Measurements from ENCODE around the gene HDGF.

DNA sequence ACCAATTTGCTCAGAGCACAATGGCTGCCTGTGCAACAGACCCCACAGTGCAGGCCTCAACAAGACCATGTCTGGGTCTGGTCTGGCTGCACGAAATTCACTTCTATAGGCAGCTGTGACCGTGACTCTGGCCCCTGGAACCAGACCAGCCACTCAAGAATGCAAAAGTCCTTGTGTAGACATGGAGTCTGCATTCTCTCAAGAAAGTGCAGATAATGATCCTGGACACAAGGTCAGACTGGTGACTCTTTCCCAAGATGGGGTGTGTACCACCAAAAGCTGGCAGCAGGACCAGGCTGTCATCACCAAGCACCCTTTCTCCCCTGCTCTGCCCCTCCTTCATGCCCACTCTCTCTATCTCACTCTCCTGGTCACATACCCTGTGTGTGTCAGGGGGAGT, 30.3 kb downstream of the HDGF start:
- TF ChIP-seq EZH2phosphoT487 (IDR thresholded peaks at IDR 0.05) = no peak
- TF ChIP-seq, protein P1, sequence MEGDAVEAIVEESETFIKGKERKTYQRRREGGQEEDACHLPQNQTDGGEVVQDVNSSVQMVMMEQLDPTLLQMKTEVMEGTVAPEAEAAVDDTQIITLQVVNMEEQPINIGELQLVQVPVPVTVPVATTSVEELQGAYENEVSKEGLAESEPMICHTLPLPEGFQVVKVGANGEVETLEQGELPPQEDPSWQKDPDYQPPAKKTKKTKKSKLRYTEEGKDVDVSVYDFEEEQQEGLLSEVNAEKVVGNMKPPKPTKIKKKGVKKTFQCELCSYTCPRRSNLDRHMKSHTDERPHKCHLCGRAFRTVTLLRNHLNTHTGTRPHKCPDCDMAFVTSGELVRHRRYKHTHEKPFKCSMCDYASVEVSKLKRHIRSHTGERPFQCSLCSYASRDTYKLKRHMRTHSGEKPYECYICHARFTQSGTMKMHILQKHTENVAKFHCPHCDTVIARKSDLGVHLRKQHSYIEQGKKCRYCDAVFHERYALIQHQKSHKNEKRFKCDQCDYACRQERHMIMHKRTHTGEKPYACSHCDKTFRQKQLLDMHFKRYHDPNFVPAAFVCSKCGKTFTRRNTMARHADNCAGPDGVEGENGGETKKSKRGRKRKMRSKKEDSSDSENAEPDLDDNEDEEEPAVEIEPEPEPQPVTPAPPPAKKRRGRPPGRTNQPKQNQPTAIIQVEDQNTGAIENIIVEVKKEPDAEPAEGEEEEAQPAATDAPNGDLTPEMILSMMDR (IDR thresholded peaks at IDR 0.05) = no peak
- no peak for TF ChIP-seq EZH2 (IDR thresholded peaks at IDR 0.05)
